HG03280 (cell line): ENCODE measurements around the gene TNS3.
A peak's percentile ranks its signal among the peaks of the same experiment; 100 is the strongest.
"Not testable (repeated sequence)": the region's sequence is repeated elsewhere in the genome, so short reads cannot be mapped to it uniquely, and the experiment has no call there.

ENCODE experiments used
- ATAC-seq: cut with Tn5 transposase; IDR thresholded peaks from one replicate; pipeline ENCODE4 v1.9.1; 2021; ENCODE audit warnings: mild to moderate bottlenecking, moderate library complexity; ENCODE audit not compliant: unreplicated experiment

The TNS3 gene

DNA sequence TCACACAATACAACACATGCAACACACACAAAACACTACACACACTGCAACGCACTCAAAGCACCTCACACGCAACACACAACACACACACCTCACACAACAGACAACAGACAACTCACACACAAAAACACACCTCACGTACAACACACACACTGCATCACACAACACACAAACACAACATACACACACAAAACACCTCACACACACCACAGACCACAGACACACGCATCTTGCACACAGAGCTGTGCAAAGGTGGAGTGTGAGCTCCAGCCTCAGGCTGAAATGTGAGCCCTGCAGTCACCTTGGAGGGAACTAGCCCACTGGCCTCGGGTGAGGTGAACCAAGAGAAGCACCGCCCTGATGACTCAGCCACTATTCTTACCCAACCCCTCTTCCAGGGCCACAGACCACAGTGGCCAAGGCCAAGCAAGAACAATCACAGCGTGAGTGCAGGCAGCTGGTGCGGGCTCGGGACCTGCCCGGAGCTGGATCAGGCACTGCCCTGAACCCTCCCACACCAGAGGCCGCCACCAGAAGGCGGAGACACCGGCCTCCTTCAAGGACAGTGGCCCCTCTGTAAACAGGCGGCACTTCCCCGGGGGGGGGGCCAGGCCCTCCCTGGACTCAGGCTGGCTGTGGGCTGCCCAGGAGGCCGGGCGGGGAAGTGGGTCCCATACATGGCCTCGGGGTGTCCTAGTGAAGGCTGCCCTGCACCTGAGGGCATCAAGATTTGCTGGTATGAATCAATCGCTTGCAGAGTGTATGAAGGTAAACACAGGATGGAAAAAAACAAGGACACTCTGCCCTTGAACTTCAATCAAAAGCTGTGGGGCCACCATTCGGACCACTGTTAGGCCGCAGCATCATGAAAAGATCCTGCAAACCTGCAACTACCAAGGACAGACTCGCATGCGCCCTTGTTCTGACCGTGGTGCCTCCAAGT is 106.7 kb downstream of the TNS3 start:
- peak; percentile 88 for ATAC-seq

DNA sequence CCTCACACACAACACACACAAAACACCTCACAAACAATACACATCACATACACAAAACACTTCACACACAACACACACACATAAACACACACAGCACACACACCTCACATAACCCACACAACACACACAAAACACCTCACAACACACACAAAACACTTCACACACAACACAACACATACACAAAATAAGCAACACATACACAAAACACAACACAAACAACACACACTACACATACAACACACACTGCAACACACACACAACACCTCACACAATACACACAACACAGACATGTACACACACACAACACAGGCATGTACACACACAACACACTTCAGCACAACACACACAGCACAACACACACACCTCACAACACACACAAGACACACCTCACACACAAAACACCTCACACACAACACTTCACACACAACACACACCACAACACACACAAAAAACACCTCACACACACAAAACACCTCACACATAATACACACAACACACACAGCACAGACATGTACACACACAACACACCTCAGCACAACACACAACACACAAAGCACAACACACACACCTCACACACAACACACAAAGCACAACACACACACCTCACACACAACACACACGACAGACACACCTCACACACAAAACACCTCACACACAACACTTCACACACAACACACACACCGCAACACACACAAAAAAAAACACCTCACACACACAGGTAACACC is 107.5 kb downstream of the TNS3 start:
- ATAC-seq: no peak

DNA sequence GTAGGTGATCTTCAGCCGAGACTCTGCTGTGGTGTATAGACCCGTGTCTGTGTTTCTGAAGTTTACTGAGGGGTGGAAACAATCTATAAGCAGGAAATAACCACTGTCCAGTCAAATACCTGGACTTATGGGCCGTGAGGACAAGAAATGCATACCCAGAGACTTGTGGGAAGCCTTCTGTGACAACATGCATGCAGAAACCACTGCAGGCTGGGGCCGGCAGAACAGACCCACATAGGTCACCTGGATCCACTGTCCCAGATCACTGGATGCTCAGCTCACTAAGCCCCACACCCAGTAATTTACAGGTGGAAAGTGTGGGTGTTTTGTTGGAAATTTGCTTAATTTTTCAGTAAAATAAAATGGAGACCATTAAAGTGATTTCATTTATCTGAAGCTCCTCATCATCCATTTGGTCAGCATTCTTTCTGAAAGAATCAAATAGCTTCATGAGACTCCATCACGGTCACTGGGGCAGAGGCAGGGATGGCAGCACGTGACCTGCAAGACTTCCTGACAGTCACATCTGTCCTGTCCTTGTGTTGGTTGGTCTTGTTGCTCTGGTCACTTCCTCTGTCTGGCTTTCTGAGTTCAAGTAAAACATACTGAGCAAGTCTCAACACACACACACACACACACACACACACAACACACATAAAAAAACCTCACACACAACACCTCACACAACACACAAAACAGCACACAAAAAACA is 108.3 kb downstream of the TNS3 start:
- ATAC-seq: no peak

DNA sequence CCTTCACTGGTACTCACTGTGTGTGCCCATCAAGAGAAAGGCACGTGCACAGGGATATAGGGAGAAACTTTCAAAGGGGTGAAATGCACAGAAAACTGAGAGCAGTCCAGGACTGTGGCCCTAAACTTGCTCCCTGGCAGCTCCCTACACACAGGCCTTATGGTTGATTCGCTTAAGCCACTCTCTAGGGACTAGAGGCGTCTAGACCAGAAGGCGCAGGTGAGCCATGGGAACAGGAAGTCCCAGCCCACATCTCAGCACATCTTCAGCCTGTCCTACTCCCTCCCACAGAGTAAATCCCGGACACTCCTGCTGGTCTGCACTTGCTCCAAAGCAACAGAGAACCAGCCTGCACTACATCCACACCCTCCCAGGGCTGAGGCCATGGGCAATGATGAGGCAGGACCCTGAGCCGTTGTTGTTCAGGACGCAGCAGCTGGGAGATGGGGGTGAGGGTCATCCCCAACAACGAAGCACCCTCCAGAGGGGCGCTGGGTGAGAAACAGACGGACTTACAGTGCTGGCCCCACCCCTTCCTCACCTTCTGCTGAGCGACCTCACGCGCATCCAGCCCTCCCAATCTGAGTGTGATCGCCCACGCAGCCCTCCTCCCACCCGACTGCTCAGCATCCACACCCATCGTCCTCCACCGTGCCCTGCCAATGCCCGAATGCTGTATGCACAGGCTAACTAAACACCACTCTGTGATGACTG is 109.3 kb downstream of the TNS3 start:
- ATAC-seq: no peak

DNA sequence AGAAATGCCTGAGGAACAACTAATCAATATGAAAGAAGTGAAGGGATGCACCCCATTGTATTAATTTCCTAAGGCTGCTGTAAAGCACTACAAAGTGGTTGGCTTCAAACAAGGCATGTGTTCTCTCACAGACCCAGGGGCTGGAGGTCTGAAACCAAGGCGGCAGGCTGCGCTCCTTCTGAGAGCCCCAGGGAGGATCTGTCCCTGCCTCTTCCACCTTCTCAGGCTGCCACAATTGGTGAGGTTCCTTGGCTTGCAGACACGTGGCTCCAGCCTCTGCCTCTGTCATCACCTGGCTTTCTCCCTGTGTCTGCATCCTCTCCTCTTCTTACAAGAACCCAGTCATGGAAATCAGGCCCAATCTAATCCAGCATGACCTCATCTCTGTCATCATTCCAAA is 110.1 kb downstream of the TNS3 start:
- ATAC-seq: no peak

DNA sequence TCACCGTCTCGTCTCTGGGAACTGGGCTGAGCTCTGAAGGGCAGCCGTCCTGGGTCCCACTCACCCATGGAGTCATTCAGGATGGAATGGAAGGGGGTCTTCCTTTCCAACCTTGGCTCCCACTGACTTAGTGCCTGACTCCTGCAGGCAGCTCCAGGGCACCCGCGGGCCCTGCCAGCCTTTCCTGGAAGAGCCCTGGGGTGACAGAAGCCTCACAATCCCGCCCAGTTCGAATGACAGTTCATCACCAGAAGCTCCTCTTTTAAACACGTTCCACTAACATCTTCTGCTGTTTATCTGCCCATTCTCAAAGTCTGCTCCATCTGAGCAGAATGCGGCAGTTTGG is 110.6 kb downstream of the TNS3 start:
- ATAC-seq: no peak

DNA sequence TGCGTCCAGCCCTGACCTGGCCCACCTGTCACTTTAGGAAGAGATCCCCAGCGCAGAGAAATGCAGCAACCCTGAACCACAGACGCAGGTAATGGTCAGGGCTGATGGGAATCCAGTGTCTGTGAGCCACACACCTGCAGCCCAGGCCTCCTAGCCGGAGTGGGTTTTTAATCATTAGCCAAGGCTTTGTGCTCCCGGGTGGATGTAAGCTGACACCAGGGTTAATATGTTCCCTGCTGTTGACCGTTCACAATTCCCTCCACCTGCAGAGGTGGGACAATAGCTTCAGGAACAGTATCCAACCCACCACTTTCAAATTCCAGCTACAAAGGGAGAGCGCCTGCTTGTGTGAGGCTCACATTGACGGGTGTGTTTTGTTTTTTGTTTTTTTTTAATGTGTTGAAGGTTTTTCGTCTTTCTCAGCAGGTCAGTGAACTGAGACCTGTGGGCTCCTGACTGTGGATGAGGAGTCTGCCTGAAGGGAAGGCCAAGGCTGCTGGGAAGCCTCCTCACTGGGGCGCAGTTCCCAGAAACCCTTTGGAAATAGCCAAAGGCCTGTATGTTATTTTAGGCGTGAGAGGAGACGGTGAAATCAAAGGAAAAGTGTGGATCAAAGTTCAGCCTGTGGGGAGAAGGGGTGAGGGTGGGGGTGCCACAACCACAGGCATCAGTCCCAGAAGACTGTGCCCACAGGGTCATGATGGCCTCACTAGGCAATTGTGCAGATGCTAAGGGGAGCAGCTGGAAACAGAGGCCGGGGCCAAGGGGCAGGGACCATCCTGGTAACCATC is 111.1 kb downstream of the TNS3 start:
- no peak for ATAC-seq

DNA sequence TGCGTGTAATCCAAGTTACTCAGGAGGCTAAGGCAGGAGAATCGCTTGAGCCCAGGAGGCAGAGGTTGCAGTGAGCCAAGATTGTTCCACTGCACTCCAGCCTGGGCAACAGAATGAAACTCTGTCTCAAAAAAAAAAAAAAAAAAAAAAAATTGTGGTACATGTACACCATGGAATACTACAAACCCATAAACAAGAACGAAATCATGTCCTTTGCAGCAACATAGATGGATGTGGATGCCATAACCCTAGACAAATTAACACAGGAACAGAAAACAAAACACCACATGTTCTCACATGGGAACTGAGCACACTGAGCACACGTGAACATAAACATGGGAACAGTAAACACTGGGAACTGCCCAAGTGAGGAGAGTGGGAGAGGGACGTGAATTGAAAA is 112.1 kb downstream of the TNS3 start:
- ATAC-seq: not testable (repeated sequence)

DNA sequence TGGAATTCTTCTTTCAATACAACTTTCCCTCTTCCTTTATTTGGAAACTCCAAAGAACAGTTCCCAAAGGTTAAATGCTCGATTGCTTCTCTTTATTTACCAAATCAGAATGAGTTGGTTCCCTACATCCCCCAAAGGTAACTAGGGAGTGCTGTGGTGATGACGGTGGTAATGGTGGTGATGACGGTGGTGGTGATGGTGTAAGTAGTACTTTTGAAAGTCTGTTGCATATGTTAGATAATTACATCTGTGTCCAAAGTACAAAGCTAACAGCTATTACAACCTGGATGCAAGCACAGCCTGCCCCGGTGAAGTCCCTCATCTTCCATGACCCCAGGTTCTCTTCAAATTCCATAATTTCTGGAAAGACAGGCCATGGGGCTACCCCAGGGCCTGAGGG is 115.1 kb downstream of the TNS3 start:
- ATAC-seq: no peak

DNA sequence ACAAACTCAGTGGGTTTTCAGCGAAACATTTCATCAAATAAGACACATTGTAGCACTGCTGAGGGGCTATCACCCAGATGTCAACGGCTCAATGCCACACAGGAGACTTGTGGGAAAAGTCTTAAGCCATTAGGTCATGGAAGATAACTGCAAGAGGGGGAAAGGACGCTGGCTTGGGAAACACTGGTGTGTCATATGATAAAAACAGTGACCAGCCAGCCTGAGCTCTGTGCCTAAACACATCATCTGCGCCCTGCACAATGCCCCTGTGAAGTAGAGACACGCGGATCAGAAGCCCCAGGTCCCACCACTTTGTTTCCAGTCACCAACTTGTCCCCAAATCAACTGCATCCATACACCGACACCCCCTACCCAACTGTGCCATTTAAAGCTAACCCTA is 116.7 kb downstream of the TNS3 start:
- no peak for ATAC-seq

DNA sequence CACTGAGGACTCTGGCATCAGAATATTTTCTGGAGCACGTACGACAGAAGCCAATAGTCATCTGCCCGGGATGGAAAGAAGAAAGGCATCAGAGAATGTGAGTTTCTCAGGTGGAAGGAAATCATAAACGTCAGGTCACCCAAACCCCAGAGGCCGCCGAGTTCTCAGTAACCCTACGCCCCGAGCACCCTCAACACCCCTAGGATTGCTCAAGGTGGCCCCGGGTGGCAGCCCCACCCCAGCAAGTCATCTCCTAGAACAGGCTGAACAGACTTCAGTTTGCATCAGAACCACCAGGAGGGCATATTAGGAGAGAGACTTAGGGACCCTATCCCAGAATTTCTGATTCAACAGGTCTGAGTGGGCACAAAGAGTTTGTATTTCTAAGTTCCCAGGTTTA is 117.6 kb downstream of the TNS3 start:
- no peak for ATAC-seq

DNA sequence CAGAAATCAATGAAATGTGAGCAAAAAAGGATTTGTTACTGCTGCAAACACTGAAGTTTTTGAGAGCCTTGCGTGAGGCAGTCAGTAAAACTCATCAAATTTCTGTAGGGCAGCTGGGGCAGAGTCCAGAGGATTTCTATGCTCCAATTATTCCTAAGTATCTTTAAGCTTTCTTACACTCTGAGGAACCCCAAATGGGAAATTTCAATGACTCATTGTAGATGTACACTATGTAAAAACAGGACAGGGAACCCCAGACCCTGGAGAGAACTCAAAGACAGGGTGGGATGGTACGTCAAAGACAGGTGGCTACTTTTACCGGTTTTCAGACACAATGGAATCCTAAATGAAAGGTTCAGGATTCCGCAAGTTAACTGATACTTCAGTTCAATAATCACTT is 120.2 kb downstream of the TNS3 start:
- ATAC-seq: no peak

DNA sequence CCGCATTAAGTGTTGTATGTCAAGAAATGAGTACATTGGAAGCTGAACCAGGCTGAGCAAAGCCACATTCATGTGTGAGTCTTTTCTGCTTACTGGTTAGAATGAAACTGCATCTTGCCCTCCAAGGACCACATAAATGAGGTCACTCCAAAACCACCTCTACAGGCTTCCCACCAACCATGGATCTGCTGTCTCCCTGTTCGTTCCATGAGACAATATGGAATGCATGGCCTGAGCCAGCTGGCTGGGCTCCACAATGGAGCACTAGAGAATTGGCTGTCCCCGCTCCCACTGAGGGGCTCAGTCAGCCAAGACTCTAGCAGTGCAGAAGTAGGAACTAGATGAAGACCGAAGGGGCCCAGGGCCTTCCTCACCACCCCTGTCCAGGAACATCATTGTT is 120.8 kb downstream of the TNS3 start:
- no peak for ATAC-seq

DNA sequence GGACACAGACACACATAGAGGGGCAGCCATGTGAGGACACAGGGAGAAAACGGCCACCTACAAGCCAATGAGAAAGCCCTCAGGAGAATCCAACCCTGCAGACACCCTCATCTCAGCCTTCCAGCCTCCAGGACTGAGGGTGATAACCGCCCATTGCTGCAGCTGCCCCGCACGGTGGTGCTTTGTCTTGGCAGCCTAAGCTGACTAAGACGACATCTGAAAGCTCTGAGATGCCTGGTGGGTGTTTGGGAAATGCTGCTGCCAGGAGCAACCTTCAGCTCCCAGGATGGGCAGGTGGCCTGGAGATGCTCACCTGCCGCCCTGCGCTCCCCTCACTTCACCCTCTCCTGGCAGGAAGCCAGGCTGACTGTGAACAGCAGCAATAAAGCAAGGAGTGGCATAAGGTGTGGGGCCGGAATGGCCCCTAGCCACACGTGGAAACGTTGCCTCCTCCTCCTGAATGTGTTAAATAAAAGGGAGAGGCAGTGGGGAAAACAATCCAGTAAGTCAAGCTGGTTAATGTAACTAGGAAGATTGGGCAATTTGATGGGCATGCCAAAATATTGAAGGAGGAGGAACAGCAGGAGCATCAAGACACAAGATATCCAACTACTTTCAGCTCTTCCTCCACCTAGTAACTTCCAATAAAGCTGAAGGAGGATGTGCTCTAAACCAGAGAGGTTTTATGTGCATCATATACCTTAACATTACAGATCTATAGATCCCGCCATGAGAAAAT is 121.5 kb downstream of the TNS3 start:
- ATAC-seq: no peak

DNA sequence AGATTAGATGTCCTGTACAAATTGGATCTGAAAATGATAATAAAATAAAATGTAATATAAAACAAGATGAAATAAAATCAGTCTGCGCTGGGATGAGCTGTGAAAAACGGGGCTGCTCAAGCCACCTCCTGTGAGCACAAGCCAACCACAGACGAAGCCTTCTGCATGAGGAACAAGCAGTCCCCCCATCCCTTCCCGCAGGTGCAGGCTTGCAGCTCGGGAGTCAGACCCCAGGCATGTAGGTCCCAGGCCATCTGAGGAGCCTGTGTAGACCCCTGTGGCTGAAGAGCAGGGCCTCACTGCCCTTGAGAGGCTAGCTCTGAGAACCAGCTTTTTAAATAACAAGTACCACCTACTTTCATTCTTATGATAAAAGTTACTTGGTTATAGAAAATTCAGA is 123.4 kb downstream of the TNS3 start:
- no peak for ATAC-seq

DNA sequence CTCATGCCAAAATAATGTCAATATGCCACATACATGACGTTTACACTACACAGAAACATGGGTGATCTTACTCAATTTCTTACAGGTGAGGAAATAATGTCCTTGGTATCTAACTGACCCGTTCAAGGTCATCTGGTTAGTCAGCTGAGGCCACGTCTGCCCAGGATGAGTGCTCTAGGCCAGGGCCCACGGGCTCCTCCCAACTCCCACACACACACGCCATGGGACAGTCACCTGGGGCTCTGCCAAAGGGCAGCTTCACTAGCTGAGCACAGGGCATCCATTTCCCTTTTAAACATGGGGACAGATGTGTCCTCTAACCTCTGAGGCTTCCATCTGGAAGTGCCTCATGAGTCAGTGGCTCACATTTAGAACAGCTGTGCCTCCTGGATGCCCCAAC is 123.9 kb downstream of the TNS3 start:
- ATAC-seq: no peak

DNA sequence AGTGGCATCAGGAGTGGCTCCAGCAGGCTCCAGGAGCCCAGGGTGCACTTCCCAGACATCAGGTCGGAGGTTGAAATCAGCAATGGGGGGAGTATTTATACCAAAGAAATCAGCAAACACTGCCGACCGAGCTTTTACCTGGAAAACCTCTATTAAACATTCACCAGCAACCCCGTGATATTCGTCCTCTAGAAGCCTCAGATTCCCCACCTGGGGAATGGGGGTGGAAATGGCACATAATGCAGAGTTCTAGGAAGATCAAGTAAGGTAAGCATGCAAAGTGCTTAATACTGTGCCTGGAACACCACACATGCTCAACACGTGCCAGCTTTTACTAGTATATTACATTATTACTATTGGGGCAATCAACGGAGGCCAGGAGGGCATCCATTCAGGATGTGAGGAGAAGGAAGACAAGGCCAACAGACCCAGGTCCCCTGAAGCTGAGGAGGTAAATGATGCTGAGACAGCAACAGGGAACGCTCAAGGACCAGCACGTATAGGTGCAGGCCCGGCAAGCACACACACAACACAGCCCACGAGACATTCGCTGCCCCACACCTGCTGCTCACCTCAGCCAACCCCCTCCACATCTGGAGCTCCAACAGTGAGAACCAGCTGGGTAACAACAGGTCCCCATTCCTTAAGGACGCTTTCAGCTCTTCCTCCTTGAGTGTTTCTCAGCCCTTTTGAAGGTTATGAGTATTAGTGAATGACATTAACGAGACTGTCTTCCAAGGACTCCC is 125.5 kb downstream of the TNS3 start:
- no peak for ATAC-seq

DNA sequence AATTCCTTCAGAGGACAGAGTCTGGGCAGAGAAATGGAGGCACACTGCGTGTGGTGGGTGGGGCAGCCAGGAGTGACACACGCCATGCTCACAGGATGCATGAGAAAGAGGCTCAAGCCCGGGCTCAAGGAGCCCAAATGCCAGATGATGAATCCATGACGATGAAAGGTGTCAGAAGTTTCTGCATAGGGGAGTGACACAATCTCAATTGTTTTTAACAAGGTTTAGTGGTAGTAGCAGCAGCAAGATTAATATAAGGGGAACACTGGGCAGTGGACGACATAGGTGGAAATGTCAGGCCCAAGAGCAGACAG is 126.1 kb downstream of the TNS3 start:
- no peak for ATAC-seq
